K562 (cell line): Measurements from ENCODE around the gene RNF121. TPM values are rescaled to one million over a fixed set of nuclear protein-coding genes. Genes with fewer than 3 reads are reported as not detected.
"Not testable (repeated sequence)": the region's sequence is repeated elsewhere in the genome, so short reads cannot be mapped to it uniquely, and the experiment has no call there.

ENCODE experiments used
- ATAC-seq: fragments of 200-7000 bp; cut with Tn5 transposase; 3 replicates; pipeline ENCODE4 v1.9.1; 2020; ENCODE audit warnings: moderate library complexity
- BruUV-seq: library from RNA; stranded (reverse); fragments of 400-500 nt; replicated peaks from 2 replicates; lab custom pipeline; 2021; lab: Mats Ljungman, UMichigan
- CTCF ChIA-PET: fragments of 300-600 bp; formaldehyde crosslinking; extraction: SDS; loops from one replicate; lab custom pipeline; 2021; ENCODE audit warnings: low intra/inter-chr PET ratio; lab: Yijun Ruan, JAX
- POLR2A ChIA-PET: fragments of 300-600, 350-650 bp; sonication (Branson Sonifier 250); formaldehyde crosslinking; extraction: SDS; loops from one replicate; lab custom pipeline; 2021; ENCODE audit warnings: antibody characterized with exemption, inconsistent platforms; lab: Yijun Ruan, JAX
- DNase-seq, 4 experiments: peaks; one replicate each; pipeline versions ENCODE4 v3.0.0 to v3.0.0-alpha.2; 2011 to 2018; ENCODE audit warnings: low spot score in 3 of 4, mixed read lengths in 3 of 4; ENCODE audit errors: extremely low read depth in 1 of 4
- FAIRE-seq: peaks from 2 replicates; lab custom pipeline; 2011; peaks lifted over from hg19 to GRCh38; lab: Jason Lieb, UNC
- H2AFZ ChIP-seq: 2 replicates; pipeline ENCODE4 v1.6.0; 2011; ENCODE audit warnings: low read depth, low read length, control low read depth, inconsistent platforms
- H3K27ac ChIP-seq: fragments of 200-600 bp; 3 replicates; pipeline ENCODE4 v1.8.0; 2011; ENCODE audit warnings: low read depth, mild to moderate bottlenecking, control low read depth, inconsistent platforms, low read length, moderate library complexity, mixed read lengths; ENCODE audit errors: extremely low read depth
- H3K27me3 ChIP-seq, 2 experiments: fragments of 300-600 bp in 1 of 2; 2 replicates in 1 of 2; 3 replicates in 1 of 2; pipeline versions ENCODE4 v1.6.0 to v1.8.0; 2011; ENCODE audit warnings: inconsistent platforms in 2 of 2, low read length in 2 of 2, mild to moderate bottlenecking in 1 of 2, mixed read lengths in 1 of 2, moderate library complexity in 1 of 2; ENCODE audit not compliant: control insufficient read depth in 2 of 2, insufficient read depth in 2 of 2
- H3K36me3 ChIP-seq: fragments of 300-600 bp; 3 replicates; pipeline ENCODE4 v1.8.0; 2011; ENCODE audit warnings: mild to moderate bottlenecking, low read length, inconsistent platforms; ENCODE audit not compliant: control insufficient read depth, insufficient read depth
- H3K4me1 ChIP-seq, 2 experiments: fragments of 200-600 bp in 1 of 2; replicated peaks in 1 of 2; 2 replicates in 1 of 2; 3 replicates in 1 of 2; pipeline versions ENCODE4 v1.5.1 to v1.8.0; 2011; ENCODE audit warnings: inconsistent platforms in 2 of 2, low read length in 2 of 2, mild to moderate bottlenecking in 1 of 2, mixed read lengths in 1 of 2, moderate library complexity in 1 of 2; ENCODE audit not compliant: control insufficient read depth in 2 of 2, insufficient read depth in 2 of 2
- H3K4me2 ChIP-seq: 2 replicates; pipeline ENCODE4 v1.6.1; 2011; ENCODE audit warnings: low read length, control low read depth, inconsistent platforms, mixed read lengths; ENCODE audit not compliant: insufficient read depth
- H3K4me3 ChIP-seq: fragments of 200-600 bp; sonication (generic), shearing (Covaris generic); 2 replicates; pipeline ENCODE4 v1.5.1; 2016; ENCODE audit warnings: control low read depth, inconsistent platforms
- H3K79me2 ChIP-seq: fragments of 200-600 bp; 3 replicates; pipeline ENCODE4 v1.8.0; 2011; ENCODE audit warnings: low read length, inconsistent platforms; ENCODE audit not compliant: control insufficient read depth, insufficient read depth
- H3K9ac ChIP-seq, 2 experiments: 2 replicates each; pipeline versions ENCODE4 v1.6.0 to v1.6.1; 2011; ENCODE audit warnings: low read depth in 2 of 2, low read length in 2 of 2, control low read depth in 1 of 2, inconsistent platforms in 1 of 2, mild to moderate bottlenecking in 1 of 2, mixed read lengths in 1 of 2; ENCODE audit not compliant: insufficient read depth in 1 of 2
- H3K9me1 ChIP-seq: one replicate; pipeline ENCODE4 v1.6.0; 2011; ENCODE audit warnings: inconsistent platforms, mild to moderate bottlenecking, low read length, moderate library complexity; ENCODE audit not compliant: control insufficient read depth, insufficient read depth
- H3K9me3 ChIP-seq: replicated peaks from 2 replicates; pipeline ENCODE4 v1.5.1; 2011; ENCODE audit warnings: low read depth, low read length, inconsistent platforms; ENCODE audit not compliant: control insufficient read depth, insufficient read depth
- H4K20me1 ChIP-seq: replicated peaks from 2 replicates; pipeline ENCODE4 v1.6.1; 2011; ENCODE audit warnings: low read length, inconsistent platforms, mixed read lengths; ENCODE audit not compliant: control insufficient read depth, insufficient read depth
- ATF3 ChIP-seq, 2 experiments: fragments of 450-650 bp in 1 of 2; sonication (generic) in 1 of 2; formaldehyde crosslinking in 1 of 2; IDR thresholded peaks in 1 of 2; conservative IDR thresholded peaks in 1 of 2; 2 replicates each; pipeline versions ENCODE4 v1.6.1 to v1.8.1; 2016 to 2023; ENCODE audit warnings: mild to moderate bottlenecking in 2 of 2, moderate library complexity in 2 of 2, inconsistent platforms in 1 of 2, missing genetic modification reagents in 1 of 2
- DACH1 ChIP-seq: fragments of 450-650 bp; IDR thresholded peaks from 2 replicates; pipeline ENCODE4 v1.6.1; 2018; ENCODE audit not compliant: partially characterized antibody
- E2F4 ChIP-seq: sonication (generic); formaldehyde crosslinking; IDR thresholded peaks from 2 replicates; pipeline ENCODE4 v1.8.0; 2022; ENCODE audit warnings: mild to moderate bottlenecking, low read depth, missing genetic modification reagents
- GATAD2B ChIP-seq: fragments of 450-650 bp; IDR thresholded peaks from 2 replicates; pipeline ENCODE4 v1.6.1; 2017; ENCODE audit warnings: mild to moderate bottlenecking, borderline replicate concordance
- RBM34 ChIP-seq: fragments of 200-400 bp; formaldehyde crosslinking; IDR thresholded peaks from 2 replicates; pipeline ENCODE4 v1.6.1; 2018; ENCODE audit warnings: low read length, borderline replicate concordance; ENCODE audit not compliant: insufficient read depth
- SAFB ChIP-seq: fragments of 200-400 bp; formaldehyde crosslinking; IDR thresholded peaks from 2 replicates; pipeline ENCODE4 v1.6.1; 2017; ENCODE audit warnings: low read depth, low read length, borderline replicate concordance
- USF2 ChIP-seq: sonication (generic); formaldehyde crosslinking; IDR thresholded peaks from 2 replicates; pipeline ENCODE4 v1.5.0; 2020; ENCODE audit warnings: missing genetic modification reagents
- ZNF431 ChIP-seq: sonication (generic); formaldehyde crosslinking; IDR thresholded peaks from 2 replicates; pipeline ENCODE4 v1.8.0; 2022; ENCODE audit warnings: mild to moderate bottlenecking, missing genetic modification reagents
- WGBS: fragments of 100-300 bp; shearing (Covaris generic); methylation state at CpG from one replicate; pipeline ENCODE4 v1.1.6; 2016; ENCODE audit warnings: low coverage, mixed read lengths; ENCODE audit not compliant: insufficient coverage; ENCODE audit errors: missing lambda C conversion rate; 5-methylcytosine and 5-hydroxymethylcytosine counted together
- in situ Hi-C: fragments of 300-500 bp; cut with MboI; formaldehyde crosslinking; loops from 4 replicates; pipeline ENCODE4 v1.15.0; 2018; ENCODE audit warnings: inconsistent platforms, mixed read lengths
- intact Hi-C: fragments of 100-400 bp; cut with micrococcal nuclease; formaldehyde crosslinking; loops from 2 replicates; pipeline ENCODE4 v1.14.2; 2022
- polyA plus RNA-seq, 8 experiments: library from polyadenylated mRNA; depleted of rRNA in 4 of 8; stranded (reverse) in 5 of 8; unstranded in 3 of 8; fragments of >200 nt; fragmentation: Nextera tagmentation in 2 of 8; fragmentation: Illumina TruSeq in 1 of 8; extraction: Ambion mirVana in 2 of 8; extraction: Trizol in 1 of 8; gene quantifications; 2 replicates each; pipeline versions ENCODE4 v1.2.1 to v1.2.3, GENCODE V29; 2011 to 2014; ENCODE audit warnings: inconsistent platforms in 1 of 8, missing spikeins in 1 of 8
- total RNA-seq, 7 experiments: library from RNA; depleted of rRNA in 6 of 7; stranded (reverse); fragments of >200 nt in 6 of 7; fragmentation: Illumina TruSeq in 2 of 7; extraction: Trizol in 2 of 7; gene quantifications; 2 replicates each; pipeline versions ENCODE4 v1.2.1 to v1.2.3, GENCODE V29; 2011 to 2021; ENCODE audit warnings: low replicate concordance in 1 of 7

RNF121 gene
- total and polyA plus RNA-seq, 9 of the 15 experiments (the other 6 are each of a cell fraction or from before 2014, with no cell fraction given) = 8.0 to 63.4 (median 20.5) TPM

GRCh38 chr11:71908218-71908617 is 20.6 kb upstream of the RNF121 start:
- 68% methylated on average over 9 of the region's 9 CpGs for WGBS
- ChIA-PET POLR2A (no interaction called here), CTCF (no interaction called here)
- no peaks in the 10 kb centered on the region for H3K9me1 ChIP-seq
- no peaks in the 10 kb centered on the region for H4K20me1 ChIP-seq
- in situ Hi-C loops = no loop called here
- no TSS peak for BruUV-seq
- intact Hi-C loops = no loop called here
- no peak overlapping the region for H3K27ac ChIP-seq
- H3K9ac ChIP-seq = no peak overlapping the region
- H3K4me1 ChIP-seq = no peaks in the 10 kb centered on the region; a peak in 1 of 5 replicates
- TF ChIP-seq ZNF431 (CRISPR knock-in tag) = 0 out of 2 replicates have a peak, but pooled peaks have one; percentile 21
- no peak for TF ChIP-seq USF2
- no peak for TF ChIP-seq ATF3 (IDR thresholded peaks at IDR 0.05)
- no peak for TF ChIP-seq ATF3 (CRISPR knock-in tag; conservative IDR thresholded peaks at IDR 0.05)
- TF ChIP-seq RBM34 = no peak
- TF ChIP-seq E2F4 (CRISPR knock-in tag) = no peak
- TF ChIP-seq GATAD2B = peak; percentile 37; the same call in 1 of the 2 replicates
- peak; percentile 64; the same call in 1 of the 2 replicates for TF ChIP-seq SAFB
- TF ChIP-seq DACH1 = peak; percentile 4
- peaks cover 4% of the 10 kb centered on the region; the same call in 1 of the 3 replicates for H3K36me3 ChIP-seq
- H3K4me3 ChIP-seq = no peak overlapping the region
- H3K9me3 ChIP-seq = no peaks in the 10 kb centered on the region; the same call in 1 of the 2 replicates
- H2AFZ ChIP-seq = no peak overlapping the region
- DNase-seq (peak in 1 of 4 experiments; percentile 3), FAIRE-seq (no peak), ATAC-seq (no peak)
- no peaks in the 10 kb centered on the region for H3K27me3 ChIP-seq
- no peak overlapping the region for H3K4me2 ChIP-seq
- no peaks in the 10 kb centered on the region for H3K79me2 ChIP-seq

- H4K20me1 ChIP-seq, in situ Hi-C loops, H3K9ac ChIP-seq, H3K9me1 ChIP-seq, DNase-seq, H3K27ac ChIP-seq, BruUV-seq, H3K79me2 ChIP-seq, CTCF ChIA-PET, H2AFZ ChIP-seq, H3K27me3 ChIP-seq, intact Hi-C loops, H3K4me2 ChIP-seq, POLR2A ChIA-PET, H3K9me3 ChIP-seq, H3K4me3 ChIP-seq, ATAC-seq, FAIRE-seq, H3K4me1 ChIP-seq: not testable (repeated sequence)
- H3K36me3 ChIP-seq = peaks cover 19% of the 10 kb centered on the region; the same call in 2 of the 3 replicates
- WGBS = 77% methylated on average over 5 of the region's 5 CpGs
These were observed 18.1 kb upstream of the RNF121 start for GRCh38 chr11:71910775-71911174.
